ACHN (cell line): Measurements from ENCODE around the gene TSPOAP1.

ENCODE experiments used
- DNase-seq: peaks from one replicate; pipeline ENCODE4 v3.0.0-alpha.2; 2015
- in situ Hi-C: cut with HindIII; loops from 2 replicates; pipeline ENCODE4 v1.10.0; 2017; ENCODE audit warnings: low sequenced_read_pairs, low pct_ligation_motif_present, low pct_unique_long_range_greater_than_20kb

TSPOAP1 gene

GRCh38 chr17:58328195-58329034 lies at the start of gene TSPOAP1:
Gene TSPOAP1 (minus strand): TSS chr17:58328795. CDS start chr17:58327920, 875 bp downstream.
- in situ Hi-C loops, result no loop called here

GRCh38 chr17:58377661-58378060 lies 49.1 kb upstream of the TSPOAP1 start:
- DNase-seq, result no peak
- in situ Hi-C loops, result no loop called here

More at GRCh38 chr17:58328195-58329034, at the start of gene TSPOAP1:
- no peak for DNase-seq

GRCh38 chr17:58377093-58377601 lies 48.6 kb upstream of the TSPOAP1 start:
- in situ Hi-C loops, result no loop called here
- DNase-seq, result no peak

GRCh38 chr17:58376472-58377000 lies 47.9 kb upstream of the TSPOAP1 start:
- no peak for DNase-seq
- in situ Hi-C loops, result no loop called here

GRCh38 chr17:58375811-58376210 lies 47.2 kb upstream of the TSPOAP1 start:
- in situ Hi-C loops, result no loop called here
- no peak for DNase-seq

- no peak for DNase-seq
- in situ Hi-C loops, result no loop called here
Measured at GRCh38 chr17:58375256-58375655, 46.7 kb upstream of the TSPOAP1 start.

- no peak for DNase-seq
- in situ Hi-C loops, result no loop called here
Measured at GRCh38 chr17:58373923-58374322, 45.3 kb upstream of the TSPOAP1 start.

- in situ Hi-C loops, result no loop called here
- no peak for DNase-seq
Measured at GRCh38 chr17:58373003-58373402, 44.4 kb upstream of the TSPOAP1 start.

- DNase-seq, result no peak
- in situ Hi-C loops, result no loop called here
Measured at GRCh38 chr17:58371300-58371950, 42.8 kb upstream of the TSPOAP1 start.

- DNase-seq, result no peak
- in situ Hi-C loops, result no loop called here
Measured at GRCh38 chr17:58370716-58371115, 42.1 kb upstream of the TSPOAP1 start.

GRCh38 chr17:58370309-58370708 lies 41.7 kb upstream of the TSPOAP1 start:
- no peak for DNase-seq
- in situ Hi-C loops, result no loop called here

GRCh38 chr17:58369214-58370031 lies 40.8 kb upstream of the TSPOAP1 start:
- in situ Hi-C loops, result no loop called here
- no peak for DNase-seq

GRCh38 chr17:58368860-58369213 lies 40.2 kb upstream of the TSPOAP1 start:
- in situ Hi-C loops, result no loop called here
- no peak for DNase-seq

- no peak for DNase-seq
- in situ Hi-C loops, result no loop called here
Measured at GRCh38 chr17:58367461-58367860, 38.9 kb upstream of the TSPOAP1 start.

- in situ Hi-C loops, result no loop called here
- no peak for DNase-seq
Measured at GRCh38 chr17:58365980-58366595, 37.5 kb upstream of the TSPOAP1 start.

- in situ Hi-C loops, result no loop called here
- no peak for DNase-seq
Measured at GRCh38 chr17:58365185-58365979, 36.8 kb upstream of the TSPOAP1 start.

GRCh38 chr17:58364270-58364942 lies 35.8 kb upstream of the TSPOAP1 start:
- in situ Hi-C loops, result no loop called here
- no peak for DNase-seq
